Stomach (tissue), 9 donors: ENCODE results near the gene MYO1E. TPM values are rescaled to one million over a fixed set of nuclear protein-coding genes. Genes with fewer than 3 reads are reported as not detected.

ENCODE experiments used
- DNase-seq, 2 donors: peaks; one replicate each; pipeline versions ENCODE4 v3.0.0 to v3.0.0-alpha.2; 2013 to 2019
- H3K27ac ChIP-seq, 5 donors: fragments of 200-600 bp in 4 of 5; sonication (generic) in 4 of 5; one replicate each; pipeline ENCODE4 v1.5.1; 2013 to 2019; ENCODE audit warnings: mild to moderate bottlenecking in 1 of 5, moderate library complexity in 1 of 5
- H3K27me3 ChIP-seq, 3 donors: fragments of 200-600 bp; sonication (generic); one replicate each; pipeline ENCODE4 v1.5.1; 2017 to 2019; ENCODE audit warnings: mixed run types in 1 of 3
- H3K36me3 ChIP-seq, 4 donors: fragments of 200-600 bp; sonication (generic); 1 replicate in 3 of 4; 2 replicates in 1 of 4; pipeline ENCODE4 v1.5.1; 2016 to 2019
- H3K4me1 ChIP-seq, 4 donors: fragments of 200-600 bp; sonication (generic); one replicate each; pipeline ENCODE4 v1.5.1; 2016 to 2019
- H3K4me3 ChIP-seq, 4 donors: fragments of 200-600 bp; sonication (generic) in 3 of 4; one replicate each; pipeline ENCODE4 v1.5.1; 2016 to 2019; ENCODE audit warnings: mild to moderate bottlenecking in 1 of 4
- H3K9me3 ChIP-seq, 4 donors: fragments of 200-600 bp; sonication (generic); one replicate each; pipeline ENCODE4 v1.5.1; 2016 to 2019
- EP300 ChIP-seq: sonication (generic); formaldehyde crosslinking; IDR thresholded peaks from one replicate; pipeline ENCODE4 v1.6.1; 2017; ENCODE audit warnings: antibody characterized with exemption
- POLR2A ChIP-seq, 4 donors: fragments of 450-650 bp; IDR thresholded peaks; one replicate each; pipeline ENCODE4 v1.6.1; 2016; ENCODE audit warnings: antibody characterized with exemption in 4 of 4, control low read depth in 2 of 4, mild to moderate bottlenecking in 1 of 4, moderate library complexity in 1 of 4
- POLR2AphosphoS5 ChIP-seq, 3 donors: sonication (generic); formaldehyde crosslinking; IDR thresholded peaks; one replicate each; pipeline ENCODE4 v1.6.1; 2016; ENCODE audit warnings: antibody characterized with exemption in 3 of 3
- WGBS, 5 donors: extraction: QIAGEN DNeasy Blood & Tissue Kit in 3 of 5; methylation state at CpG; one replicate each; pipeline versions ENCODE4 v1.1.5 to v1.1.7; 2013 to 2018; 5-methylcytosine and 5-hydroxymethylcytosine counted together
- intact Hi-C: fragments of 100-400 bp; cut with DNase I; formaldehyde crosslinking; loops from one replicate; pipeline ENCODE4 v1.15.1; 2023; ENCODE audit warnings: low total_unique reads
- polyA plus RNA-seq, 3 donors: library from polyadenylated mRNA; stranded (reverse); fragments of 200-250 nt; gene quantifications; one replicate each; pipeline ENCODE4 v1.2.3, GENCODE V29; 2013
- total RNA-seq, 5 donors: library from RNA; depleted of rRNA; stranded (reverse); fragments of >200 nt; gene quantifications; one replicate each; pipeline versions ENCODE4 v1.1.0 to v1.2.3, GENCODE V29; 2014 to 2016
- TF ChIP-seq, protein P1 (sequence below), 7 experiments: fragments of 450-650 bp in 4 of 7; fragments of 200-600 bp in 3 of 7; sonication (generic) in 3 of 7; IDR thresholded peaks; one replicate each; pipeline ENCODE4 v1.5.1; 2016 to 2019; ENCODE audit warnings: antibody characterized with exemption in 7 of 7, control low read depth in 2 of 7, mild to moderate bottlenecking in 1 of 7
- donor health status: healthy with polysubstance abuse.
- donor health status: Bipolar disorder and iron deficiency.
- donor health status: healthy.

Gene MYO1E
- total and polyA plus RNA-seq, 8 donors = 15.1 to 380 (median 46.3) TPM

DNA sequence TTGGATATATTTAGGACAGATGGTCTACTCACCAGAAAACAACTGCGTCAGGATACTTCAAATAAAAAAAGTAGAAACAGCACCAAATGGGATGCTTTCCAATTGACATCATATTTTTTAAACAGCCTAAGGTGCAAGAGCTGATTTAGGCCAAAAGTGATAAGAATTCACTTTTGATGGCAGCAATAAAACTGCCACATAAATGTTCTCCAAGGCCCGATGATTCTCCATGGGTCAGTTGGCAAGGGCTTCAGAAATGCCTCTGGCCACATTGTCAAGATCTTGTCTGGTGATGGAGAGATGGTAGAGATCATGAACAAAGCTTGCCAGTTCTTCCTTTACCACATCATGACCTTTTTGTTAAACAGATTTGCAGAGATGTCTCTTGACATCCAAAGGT is 127.1 kb downstream of the MYO1E start:
- Histone ChIP-seq H3K36me3 (peaks cover 0 to 10% (median 3%) of the 10 kb centered on the region in 4 donors), H3K4me1 (peaks cover 0 to 5% (median 0%) of the 10 kb centered on the region in 4 donors), H3K9me3 (no peaks in the 10 kb centered on the region), H3K27me3 (no peaks in the 10 kb centered on the region), H3K4me3 (no peak overlapping the region), H3K27ac (no peak overlapping the region)
- no peak for DNase-seq
- TF ChIP-seq POLR2AphosphoS5 (IDR thresholded peaks at IDR 0.05) (no peak), POLR2A (IDR thresholded peaks at IDR 0.05) (no peak), EP300 (no peak)
- TF ChIP-seq, protein P1, sequence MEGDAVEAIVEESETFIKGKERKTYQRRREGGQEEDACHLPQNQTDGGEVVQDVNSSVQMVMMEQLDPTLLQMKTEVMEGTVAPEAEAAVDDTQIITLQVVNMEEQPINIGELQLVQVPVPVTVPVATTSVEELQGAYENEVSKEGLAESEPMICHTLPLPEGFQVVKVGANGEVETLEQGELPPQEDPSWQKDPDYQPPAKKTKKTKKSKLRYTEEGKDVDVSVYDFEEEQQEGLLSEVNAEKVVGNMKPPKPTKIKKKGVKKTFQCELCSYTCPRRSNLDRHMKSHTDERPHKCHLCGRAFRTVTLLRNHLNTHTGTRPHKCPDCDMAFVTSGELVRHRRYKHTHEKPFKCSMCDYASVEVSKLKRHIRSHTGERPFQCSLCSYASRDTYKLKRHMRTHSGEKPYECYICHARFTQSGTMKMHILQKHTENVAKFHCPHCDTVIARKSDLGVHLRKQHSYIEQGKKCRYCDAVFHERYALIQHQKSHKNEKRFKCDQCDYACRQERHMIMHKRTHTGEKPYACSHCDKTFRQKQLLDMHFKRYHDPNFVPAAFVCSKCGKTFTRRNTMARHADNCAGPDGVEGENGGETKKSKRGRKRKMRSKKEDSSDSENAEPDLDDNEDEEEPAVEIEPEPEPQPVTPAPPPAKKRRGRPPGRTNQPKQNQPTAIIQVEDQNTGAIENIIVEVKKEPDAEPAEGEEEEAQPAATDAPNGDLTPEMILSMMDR (IDR thresholded peaks at IDR 0.05) = no peak
- intact Hi-C loops = loop anchor here (10.0 kb wide), 1 partner anchor 249 kb away; no protein-coding TSS in a partner anchor
- WGBS, 5 donors = 76 to 89% (median 87%) methylated on average over 2 of the region's 2 CpGs

DNA sequence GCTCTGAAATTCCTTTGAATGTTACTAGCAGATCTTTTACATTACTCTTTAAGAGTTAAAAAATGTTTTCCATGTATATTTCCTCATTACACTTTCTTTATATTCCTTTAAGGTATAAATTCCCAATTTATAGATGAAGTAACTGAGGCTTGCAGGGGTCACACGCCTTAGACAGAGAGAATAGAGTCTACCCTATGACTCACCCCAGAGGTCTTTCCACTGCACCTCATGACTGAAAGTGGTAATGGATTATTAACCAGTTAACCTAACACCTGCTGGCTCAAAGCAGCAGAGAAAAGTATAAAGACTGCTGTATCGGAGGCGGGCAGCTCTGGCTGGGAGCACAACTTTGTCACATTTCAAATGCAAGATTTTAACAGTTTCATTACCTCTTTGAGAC is 128.3 kb downstream of the MYO1E start:
- TF ChIP-seq EP300 = no peak
- TF ChIP-seq POLR2A (IDR thresholded peaks at IDR 0.05) = no peak
- TF ChIP-seq, protein P1 (IDR thresholded peaks at IDR 0.05) = no peak
- no peak for TF ChIP-seq POLR2AphosphoS5 (IDR thresholded peaks at IDR 0.05)
- intact Hi-C loops = loop anchor here (10.0 kb wide), 1 partner anchor 250 kb away; no protein-coding TSS in a partner anchor
- DNase-seq = no peak
- peaks cover 0 to 5% (median 0%) of the 10 kb centered on the region in 4 donors for H3K4me1 ChIP-seq
- H3K27ac ChIP-seq = no peak overlapping the region
- no peaks in the 10 kb centered on the region for H3K27me3 ChIP-seq
- no peak overlapping the region for H3K4me3 ChIP-seq
- H3K36me3 ChIP-seq = no peaks in the 10 kb centered on the region
- no peaks in the 10 kb centered on the region for H3K9me3 ChIP-seq
- WGBS, 5 donors = 86 to 90% (median 88%) methylated on average over 3 of the region's 3 CpGs

DNA sequence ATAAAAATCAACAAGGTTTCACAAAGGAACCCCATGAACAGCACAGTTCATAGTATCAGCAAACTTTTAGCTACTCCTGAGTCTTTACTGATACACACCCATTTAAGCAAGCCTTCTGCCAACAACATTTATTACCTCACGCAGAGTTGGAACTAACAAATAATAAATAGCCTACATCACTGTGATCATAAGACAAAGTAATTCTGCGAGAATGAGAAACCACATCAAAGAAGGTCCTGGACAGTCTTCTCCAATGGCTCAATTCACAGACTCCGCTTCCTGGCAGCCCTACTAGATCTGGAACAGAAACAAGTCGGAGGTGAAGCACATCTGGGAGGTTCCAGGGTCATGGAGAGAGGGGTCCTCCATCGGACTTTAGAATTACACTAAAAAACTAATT is 129.0 kb downstream of the MYO1E start:
- no peaks in the 10 kb centered on the region for H3K27me3 ChIP-seq
- intact Hi-C loops = loop anchor here (10.0 kb wide), 1 partner anchor 251 kb away; no protein-coding TSS in a partner anchor
- no peaks in the 10 kb centered on the region for H3K36me3 ChIP-seq
- TF ChIP-seq POLR2A (IDR thresholded peaks at IDR 0.05) (no peak), EP300 (no peak), POLR2AphosphoS5 (IDR thresholded peaks at IDR 0.05) (no peak)
- TF ChIP-seq, protein P1 (IDR thresholded peaks at IDR 0.05) = no peak
- no peak for DNase-seq
- no peak overlapping the region for H3K4me3 ChIP-seq
- H3K4me1 ChIP-seq = peaks cover 0 to 5% (median 0%) of the 10 kb centered on the region in 4 donors
- H3K9me3 ChIP-seq = no peaks in the 10 kb centered on the region
- 69 to 87% (median 85%) methylated on average over 5 of the region's 5 CpGs for WGBS, 5 donors
- no peak overlapping the region for H3K27ac ChIP-seq

DNA sequence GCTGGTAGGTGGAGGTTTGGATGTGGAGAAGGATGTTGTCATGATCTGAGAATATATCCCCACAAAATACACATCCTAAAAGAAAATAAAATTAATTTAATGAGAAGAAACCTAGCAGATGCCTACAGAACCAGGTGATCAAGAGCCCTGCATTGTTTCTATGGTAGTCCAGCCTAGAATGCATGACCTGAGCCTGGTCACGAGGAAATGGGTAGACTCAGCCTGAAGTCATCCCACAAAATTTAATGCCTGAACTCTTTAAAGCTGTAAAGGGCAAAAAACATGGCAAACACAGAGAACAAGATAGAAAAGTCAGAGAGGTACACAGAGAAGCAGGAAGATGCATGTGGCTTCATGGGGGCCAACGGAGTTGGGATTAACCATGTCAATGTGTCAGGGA is 130.0 kb downstream of the MYO1E start:
- no peak for DNase-seq
- Histone ChIP-seq H3K36me3 (no peaks in the 10 kb centered on the region), H3K4me3 (no peak overlapping the region), H3K27ac (no peak overlapping the region), H3K4me1 (peaks cover 0 to 8% (median 0%) of the 10 kb centered on the region in 4 donors), H3K9me3 (no peaks in the 10 kb centered on the region), H3K27me3 (no peaks in the 10 kb centered on the region)
- WGBS, 5 donors = 85 to 97% (median 96%) methylated on average over 2 of the region's 2 CpGs
- TF ChIP-seq EP300 (no peak), POLR2A (IDR thresholded peaks at IDR 0.05) (no peak), POLR2AphosphoS5 (IDR thresholded peaks at IDR 0.05) (no peak)
- TF ChIP-seq, protein P1 (IDR thresholded peaks at IDR 0.05) = no peak
- intact Hi-C loops = loop anchor here (10.0 kb wide), 1 partner anchor 252 kb away; no protein-coding TSS in a partner anchor
